ENCODE measurements around the gene MAN2A2. TPM values are rescaled to one million over a fixed set of nuclear protein-coding genes. Genes with fewer than 3 reads are reported as not detected.
A peak's percentile ranks its signal among the peaks of the same experiment; 100 is the strongest.

MAN2A2 gene
- total RNA-seq = 10 to 100 TPM; 38.2 to 58.0 (median 56.9) TPM

DNA sequence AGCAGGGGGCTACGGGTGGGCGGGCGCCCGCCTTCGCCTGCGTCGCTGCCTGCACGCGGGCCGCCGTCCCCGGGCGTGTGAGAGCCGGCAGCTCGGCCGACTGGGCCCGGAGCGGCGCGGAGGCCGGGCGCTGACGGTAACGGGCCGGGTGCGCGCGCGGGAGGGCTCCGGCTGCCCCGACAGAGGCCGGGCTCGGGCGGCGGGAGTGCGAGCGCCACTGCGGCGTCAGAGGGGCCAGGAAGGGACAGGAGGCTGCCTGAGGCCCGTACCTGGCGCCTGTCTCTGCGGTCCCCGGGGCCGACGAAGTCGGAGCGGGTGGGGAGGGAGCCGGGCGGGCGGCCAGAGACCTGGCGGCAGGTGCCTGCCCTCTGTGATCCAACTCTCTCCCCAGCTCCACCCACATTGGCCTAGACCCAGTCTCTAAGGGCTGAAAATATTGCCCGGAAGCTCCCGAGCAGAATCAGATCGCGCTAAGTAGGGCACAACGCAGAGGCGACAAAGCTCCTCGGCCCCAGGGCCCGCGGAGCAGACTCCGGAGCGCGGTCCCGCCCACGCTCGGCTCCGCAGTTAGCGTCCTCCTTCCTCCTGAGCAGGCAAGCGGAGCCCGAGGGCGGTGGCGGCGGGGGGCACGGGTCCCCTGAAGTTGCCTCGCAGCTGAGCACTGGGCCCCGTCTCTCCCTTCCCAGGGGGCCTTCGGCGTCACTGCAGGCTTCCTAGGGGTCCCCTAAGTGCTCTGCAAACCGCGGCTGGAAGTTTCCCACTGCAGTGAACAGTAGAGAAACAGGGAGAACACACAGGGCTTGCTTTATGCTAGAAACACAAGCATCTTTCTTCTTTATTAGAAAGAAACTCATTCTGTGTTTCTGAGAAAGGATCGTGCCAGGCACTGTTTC is at the start of gene MAN2A2:
Gene MAN2A2 (plus strand): TSS at position 463 of the 893 bp plus-strand sequence. CDS start 906 bp downstream, outside the sequence.
- intact Hi-C loops (cut with DNase I; ENCODE audit: low total_unique reads) = no loop called here
- peaks cover 6% of the 10 kb centered on the region for H3K36me3 ChIP-seq
- no peak for DNase-seq (ENCODE audit: low spot score in 2 of 2)
- H3K27ac ChIP-seq = peak within 1 kb of the TSS; percentile 88 to 93
- TF ChIP-seq, protein P1, sequence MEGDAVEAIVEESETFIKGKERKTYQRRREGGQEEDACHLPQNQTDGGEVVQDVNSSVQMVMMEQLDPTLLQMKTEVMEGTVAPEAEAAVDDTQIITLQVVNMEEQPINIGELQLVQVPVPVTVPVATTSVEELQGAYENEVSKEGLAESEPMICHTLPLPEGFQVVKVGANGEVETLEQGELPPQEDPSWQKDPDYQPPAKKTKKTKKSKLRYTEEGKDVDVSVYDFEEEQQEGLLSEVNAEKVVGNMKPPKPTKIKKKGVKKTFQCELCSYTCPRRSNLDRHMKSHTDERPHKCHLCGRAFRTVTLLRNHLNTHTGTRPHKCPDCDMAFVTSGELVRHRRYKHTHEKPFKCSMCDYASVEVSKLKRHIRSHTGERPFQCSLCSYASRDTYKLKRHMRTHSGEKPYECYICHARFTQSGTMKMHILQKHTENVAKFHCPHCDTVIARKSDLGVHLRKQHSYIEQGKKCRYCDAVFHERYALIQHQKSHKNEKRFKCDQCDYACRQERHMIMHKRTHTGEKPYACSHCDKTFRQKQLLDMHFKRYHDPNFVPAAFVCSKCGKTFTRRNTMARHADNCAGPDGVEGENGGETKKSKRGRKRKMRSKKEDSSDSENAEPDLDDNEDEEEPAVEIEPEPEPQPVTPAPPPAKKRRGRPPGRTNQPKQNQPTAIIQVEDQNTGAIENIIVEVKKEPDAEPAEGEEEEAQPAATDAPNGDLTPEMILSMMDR (IDR thresholded peaks at IDR 0.05) = no peak
- TF ChIP-seq POLR2AphosphoS5 (IDR thresholded peaks at IDR 0.05) = peak in 2 of 3 donors; percentile 19 to 22
- no peaks in the 10 kb centered on the region for H3K27me3 ChIP-seq
- H3K4me3 ChIP-seq = peak within 1 kb of the TSS; percentile 80 to 86 (median 84)
- no peaks in the 10 kb centered on the region for H3K9me3 ChIP-seq
- H3K4me1 ChIP-seq = peaks cover 0 to 11% of the 10 kb centered on the region in 2 donors

DNA sequence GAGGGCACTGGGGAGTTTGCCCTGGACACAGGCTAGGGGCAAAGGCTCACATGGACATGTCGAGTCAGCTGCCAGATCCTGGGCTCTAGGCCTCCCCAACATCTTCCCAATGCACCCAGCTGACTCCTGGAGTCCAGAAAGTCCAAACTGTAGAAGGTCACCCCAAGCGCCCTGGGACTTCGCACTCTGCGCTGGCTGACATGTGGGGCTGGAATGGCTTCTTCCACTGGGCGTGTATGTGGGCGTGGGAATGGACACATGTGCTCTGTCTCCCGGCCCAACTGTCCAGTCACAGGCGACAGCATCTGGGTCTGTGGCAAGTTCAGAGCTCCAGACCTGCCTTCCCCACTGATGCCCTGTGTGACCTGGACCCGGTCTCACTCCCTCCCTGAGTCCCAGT is 48.0 kb upstream of the MAN2A2 start:
- H3K36me3 ChIP-seq = no peaks in the 10 kb centered on the region
- H3K27ac ChIP-seq = no peak overlapping the region
- TF ChIP-seq, protein P1 (IDR thresholded peaks at IDR 0.05) = no peak
- TF ChIP-seq POLR2A (IDR thresholded peaks at IDR 0.05) = no peak
- no peak for TF ChIP-seq POLR2AphosphoS5 (IDR thresholded peaks at IDR 0.05)
- H3K9me3 ChIP-seq = no peaks in the 10 kb centered on the region
- no peak for DNase-seq (ENCODE audit: low spot score in 2 of 2)
- no peaks in the 10 kb centered on the region for H3K4me1 ChIP-seq
- no peak overlapping the region for H3K4me3 ChIP-seq
- intact Hi-C loops (cut with DNase I; ENCODE audit: low total_unique reads) = no loop called here
- H3K27me3 ChIP-seq = no peaks in the 10 kb centered on the region

DNA sequence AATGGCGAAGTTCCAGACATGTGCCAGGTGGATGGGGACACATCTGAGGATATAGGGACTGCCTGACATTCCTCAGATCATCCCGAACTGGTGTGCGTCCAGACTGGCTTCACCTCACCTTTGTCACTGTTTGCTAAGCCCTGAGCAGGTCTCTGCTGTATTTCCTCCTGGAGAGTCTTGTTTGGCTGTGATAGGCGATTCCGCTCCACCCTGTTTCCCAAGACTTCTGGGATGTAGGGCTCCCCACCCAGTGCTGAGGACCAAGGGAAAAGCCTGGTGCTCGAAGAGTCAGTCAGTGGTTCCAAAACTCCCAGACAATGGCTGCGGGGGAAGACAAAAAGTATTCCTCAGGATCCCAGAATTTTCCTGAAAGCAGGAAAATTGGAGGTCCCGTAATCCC is 45.8 kb upstream of the MAN2A2 start:
- no peak for TF ChIP-seq POLR2A (IDR thresholded peaks at IDR 0.05)
- TF ChIP-seq POLR2AphosphoS5 (IDR thresholded peaks at IDR 0.05) = no peak
- TF ChIP-seq, protein P1 (IDR thresholded peaks at IDR 0.05) = no peak
- no peaks in the 10 kb centered on the region for H3K27me3 ChIP-seq
- no peak for DNase-seq (ENCODE audit: low spot score in 2 of 2)
- H3K27ac ChIP-seq = no peak overlapping the region
- no peak overlapping the region for H3K4me3 ChIP-seq
- H3K9me3 ChIP-seq = no peaks in the 10 kb centered on the region
- intact Hi-C loops (cut with DNase I; ENCODE audit: low total_unique reads) = no loop called here
- no peaks in the 10 kb centered on the region for H3K36me3 ChIP-seq
- no peaks in the 10 kb centered on the region for H3K4me1 ChIP-seq

DNA sequence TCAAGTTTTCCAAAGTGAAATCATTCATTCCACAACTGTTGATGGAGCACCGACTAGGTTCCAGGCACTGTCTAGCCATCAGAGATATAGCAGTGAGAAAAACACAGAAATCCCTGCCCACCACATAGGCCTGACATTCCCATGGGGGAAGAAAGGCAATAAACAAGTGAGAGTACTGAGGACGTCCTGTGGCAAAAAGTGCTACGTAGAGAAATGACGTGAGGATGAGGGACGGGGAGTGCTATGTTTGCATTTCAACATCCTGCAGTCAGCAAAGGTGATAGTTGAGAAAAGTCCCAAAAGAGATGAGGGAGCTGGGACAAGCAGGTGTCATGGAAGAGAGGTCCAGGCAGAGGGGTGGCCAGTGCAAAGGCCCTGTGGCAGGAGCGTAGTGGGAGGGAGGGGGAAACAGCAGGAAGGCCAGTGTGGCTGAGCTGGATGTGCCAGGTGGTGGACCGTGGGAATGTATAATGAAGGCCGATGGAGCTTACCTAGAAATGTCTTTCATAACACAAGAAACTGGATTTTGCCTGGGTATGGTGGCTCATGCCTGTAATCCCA is 45.1 kb upstream of the MAN2A2 start:
- H3K36me3 ChIP-seq = no peaks in the 10 kb centered on the region
- no peaks in the 10 kb centered on the region for H3K9me3 ChIP-seq
- TF ChIP-seq POLR2AphosphoS5 (IDR thresholded peaks at IDR 0.05) (no peak), POLR2A (IDR thresholded peaks at IDR 0.05) (no peak)
- TF ChIP-seq, protein P1 (IDR thresholded peaks at IDR 0.05) = no peak
- no peaks in the 10 kb centered on the region for H3K27me3 ChIP-seq
- H3K27ac ChIP-seq = no peak overlapping the region
- intact Hi-C loops (cut with DNase I; ENCODE audit: low total_unique reads) = no loop called here
- H3K4me1 ChIP-seq = no peaks in the 10 kb centered on the region
- no peak overlapping the region for H3K4me3 ChIP-seq
- DNase-seq (ENCODE audit: low spot score in 2 of 2) = no peak
